ENCODE measurements around the gene CCBE1. TPM values are rescaled to one million over a fixed set of nuclear protein-coding genes. Genes with fewer than 3 reads are reported as not detected.

Gene CCBE1
- total RNA-seq, 1 donor from 2014 or later: 4.1 TPM

DNA sequence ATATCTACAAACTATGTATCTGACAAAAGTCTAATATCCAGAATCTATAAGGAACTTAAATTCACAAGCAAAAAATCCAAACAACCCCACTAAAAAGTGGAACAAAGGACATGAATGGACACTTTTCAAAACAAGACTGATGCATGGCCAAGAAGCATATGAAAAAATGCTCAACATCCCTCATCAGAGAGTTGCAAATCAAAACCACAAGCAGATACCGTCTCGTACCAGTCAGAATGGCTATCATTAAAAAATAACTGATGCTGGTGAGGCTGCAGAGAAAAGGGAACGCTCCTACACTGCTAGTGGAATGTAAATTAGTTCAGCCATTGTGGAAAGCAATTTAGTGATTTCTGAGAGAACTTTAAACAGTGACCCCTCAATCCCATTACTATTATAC is 56.5 kb downstream of the CCBE1 start:
- Mint-ChIP-seq H3K4me1 (ENCODE audit: low read depth, unreplicated experiment) (no peaks in the 10 kb centered on the region), H3K9me3 (ENCODE audit: unreplicated experiment) (peaks cover 3% of the 10 kb centered on the region), H3K27ac (ENCODE audit: unreplicated experiment) (no peak overlapping the region), H3K27me3 (ENCODE audit: low read depth, unreplicated experiment) (peaks cover 2% of the 10 kb centered on the region), H3K4me3 (ENCODE audit: unreplicated experiment) (no peak overlapping the region), H3K36me3 (ENCODE audit: low read depth, unreplicated experiment) (no peaks in the 10 kb centered on the region)
- DNase-seq (ENCODE audit: low read depth) (no peak), FAIRE-seq (no peak)
- no peak overlapping the region for H3K4me3 ChIP-seq (ENCODE audit: insufficient read depth, low read depth, low read length)
- no peaks in the 10 kb centered on the region for H3K36me3 ChIP-seq (ENCODE audit: insufficient read depth, low read length)
- no peak overlapping the region for H3K27ac ChIP-seq (ENCODE audit: low read depth, low read length)
- H3K4me2 ChIP-seq (ENCODE audit: low read length): no peak overlapping the region
- no peak overlapping the region for H2AFZ ChIP-seq (ENCODE audit: low read depth, low read length)
- TF ChIP-seq EZH2 (IDR thresholded peaks at IDR 0.05; ENCODE audit: insufficient read depth, low read length): no peak
- TF ChIP-seq CTCF (IDR thresholded peaks at IDR 0.05; ENCODE audit: insufficient read depth, low read depth, low read length): no peak
- no peaks in the 10 kb centered on the region for H3K9me3 ChIP-seq (ENCODE audit: insufficient read depth, low read depth, low read length)
- H3K4me1 ChIP-seq (ENCODE audit: insufficient read depth, low read length): no peaks in the 10 kb centered on the region
- no peak overlapping the region for H3K9ac ChIP-seq (ENCODE audit: low read length)
- no peaks in the 10 kb centered on the region for H4K20me1 ChIP-seq (ENCODE audit: insufficient read depth, low read length)
- H3K27me3 ChIP-seq (ENCODE audit: insufficient read depth, low read length): no peaks in the 10 kb centered on the region
- H3K79me2 ChIP-seq (ENCODE audit: insufficient read depth, low read length): peaks cover 2% of the 10 kb centered on the region

DNA sequence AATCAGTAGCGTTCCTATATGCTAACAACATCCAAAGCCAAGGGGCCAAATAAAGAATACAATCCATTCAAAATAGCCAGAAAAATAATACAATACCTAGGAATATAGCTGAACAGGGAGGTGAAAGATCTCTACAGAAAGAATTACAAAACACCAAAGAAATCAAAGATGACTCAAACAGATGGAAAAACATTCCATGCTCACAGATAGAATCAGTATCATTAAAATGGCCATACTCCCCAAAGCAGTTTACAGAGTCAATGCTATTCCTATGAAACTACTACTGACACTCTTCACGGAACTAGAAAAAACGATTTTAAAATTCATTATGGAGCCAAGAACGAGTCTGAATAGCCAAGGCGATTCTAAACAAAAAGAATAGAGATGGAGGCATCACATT is 57.4 kb downstream of the CCBE1 start:
- Mint-ChIP-seq H3K9me3 (ENCODE audit: unreplicated experiment) (peaks cover 3% of the 10 kb centered on the region), H3K36me3 (ENCODE audit: low read depth, unreplicated experiment) (no peaks in the 10 kb centered on the region), H3K4me3 (ENCODE audit: unreplicated experiment) (no peak overlapping the region), H3K4me1 (ENCODE audit: low read depth, unreplicated experiment) (no peaks in the 10 kb centered on the region), H3K27me3 (ENCODE audit: low read depth, unreplicated experiment) (peaks cover 2% of the 10 kb centered on the region), H3K27ac (ENCODE audit: unreplicated experiment) (no peak overlapping the region)
- Histone ChIP-seq H3K27ac (ENCODE audit: low read depth, low read length) (no peak overlapping the region), H3K79me2 (ENCODE audit: insufficient read depth, low read length) (peaks cover 2% of the 10 kb centered on the region), H2AFZ (ENCODE audit: low read depth, low read length) (no peak overlapping the region), H3K4me2 (ENCODE audit: low read length) (no peak overlapping the region), H3K9me3 (ENCODE audit: insufficient read depth, low read depth, low read length) (no peaks in the 10 kb centered on the region), H4K20me1 (ENCODE audit: insufficient read depth, low read length) (no peaks in the 10 kb centered on the region), H3K36me3 (ENCODE audit: insufficient read depth, low read length) (no peaks in the 10 kb centered on the region), H3K27me3 (ENCODE audit: insufficient read depth, low read length) (no peaks in the 10 kb centered on the region), H3K9ac (ENCODE audit: low read length) (no peak overlapping the region), H3K4me3 (ENCODE audit: insufficient read depth, low read depth, low read length) (no peak overlapping the region), H3K4me1 (ENCODE audit: insufficient read depth, low read length) (no peaks in the 10 kb centered on the region)
- TF ChIP-seq EZH2 (IDR thresholded peaks at IDR 0.05; ENCODE audit: insufficient read depth, low read length): no peak
- TF ChIP-seq CTCF (IDR thresholded peaks at IDR 0.05; ENCODE audit: insufficient read depth, low read depth, low read length): no peak
- DNase-seq (ENCODE audit: low read depth) (no peak), FAIRE-seq (no peak)

- H3K27ac Mint-ChIP-seq (ENCODE audit: unreplicated experiment): no peak overlapping the region
- H3K27me3 Mint-ChIP-seq (ENCODE audit: low read depth, unreplicated experiment): peaks cover 2% of the 10 kb centered on the region
- H3K4me3 Mint-ChIP-seq (ENCODE audit: unreplicated experiment): no peak overlapping the region
- H3K27ac ChIP-seq (ENCODE audit: low read depth, low read length): no peak overlapping the region
- H3K9me3 ChIP-seq (ENCODE audit: insufficient read depth, low read depth, low read length): no peaks in the 10 kb centered on the region
- H3K36me3 Mint-ChIP-seq (ENCODE audit: low read depth, unreplicated experiment): no peaks in the 10 kb centered on the region
- DNase-seq (ENCODE audit: low read depth) (no peak), FAIRE-seq (no peak)
- peaks cover 2% of the 10 kb centered on the region for H3K79me2 ChIP-seq (ENCODE audit: insufficient read depth, low read length)
- no peak overlapping the region for H3K4me3 ChIP-seq (ENCODE audit: insufficient read depth, low read depth, low read length)
- H3K27me3 ChIP-seq (ENCODE audit: insufficient read depth, low read length): no peaks in the 10 kb centered on the region
- H3K36me3 ChIP-seq (ENCODE audit: insufficient read depth, low read length): no peaks in the 10 kb centered on the region
- H3K9ac ChIP-seq (ENCODE audit: low read length): no peak overlapping the region
- no peaks in the 10 kb centered on the region for H3K4me1 Mint-ChIP-seq (ENCODE audit: low read depth, unreplicated experiment)
- H3K9me3 Mint-ChIP-seq (ENCODE audit: unreplicated experiment): peaks cover 3% of the 10 kb centered on the region
- no peak overlapping the region for H3K4me2 ChIP-seq (ENCODE audit: low read length)
- H4K20me1 ChIP-seq (ENCODE audit: insufficient read depth, low read length): no peaks in the 10 kb centered on the region
- H3K4me1 ChIP-seq (ENCODE audit: insufficient read depth, low read length): no peaks in the 10 kb centered on the region
- TF ChIP-seq EZH2 (IDR thresholded peaks at IDR 0.05; ENCODE audit: insufficient read depth, low read length): no peak
- TF ChIP-seq CTCF (IDR thresholded peaks at IDR 0.05; ENCODE audit: insufficient read depth, low read depth, low read length): no peak
- H2AFZ ChIP-seq (ENCODE audit: low read depth, low read length): no peak overlapping the region
These were observed 58.1 kb downstream of the CCBE1 start for GRCh38 chr18:59639136-59639535.
